Medulla oblongata (tissue), 1 donor: ENCODE results near the gene HMGXB3.

ENCODE experiments used
- DNase-seq: peaks from one replicate; pipeline ENCODE4 v3.0.0-alpha.2; 2015; ENCODE audit errors: extremely low spot score

The HMGXB3 gene

GRCh38 chr5:150000256-150000989 lies at the start of gene HMGXB3, which contains the start of gene TIGD6:
TSS of gene HMGXB3 (plus strand) at chr5:150000739. CDS start at chr5:150004853, 4,114 bp downstream.
TSS of gene TIGD6 (minus strand) at chr5:150000654. CDS start at chr5:149996348, 4,306 bp downstream.
- peak; percentile 94 for DNase-seq

- DNase-seq, result no peak
Measured at GRCh38 chr5:149951138-149951749, 49.3 kb upstream of the HMGXB3 start.

- DNase-seq, result no peak
Measured at GRCh38 chr5:149953436-149954121, 47.0 kb upstream of the HMGXB3 start.

GRCh38 chr5:149954798-149955197 lies 45.7 kb upstream of the HMGXB3 start:
- DNase-seq, result no peak

- DNase-seq, result no peak
Measured at GRCh38 chr5:149956685-149957084, 43.9 kb upstream of the HMGXB3 start.

GRCh38 chr5:149957855-149958254 lies 42.7 kb upstream of the HMGXB3 start:
- DNase-seq, result no peak

GRCh38 chr5:149959406-149960236 lies 40.9 kb upstream of the HMGXB3 start:
- peak; percentile 67 for DNase-seq

- DNase-seq, result peak; percentile 99
Measured at GRCh38 chr5:149960272-149961185, 40.0 kb upstream of the HMGXB3 start, which contains the start of gene SLC26A2. TSS of gene SLC26A2 (plus strand) at chr5:149960758. CDS start at chr5:149977653, 16,895 bp downstream.

- DNase-seq, result peak; percentile 7
Measured at GRCh38 chr5:149961186-149961685, 39.3 kb upstream of the HMGXB3 start.

- peak; percentile 57 for DNase-seq
Measured at GRCh38 chr5:149961957-149962409, 38.6 kb upstream of the HMGXB3 start.

- no peak for DNase-seq
Measured at GRCh38 chr5:149962601-149963300, 37.8 kb upstream of the HMGXB3 start.

GRCh38 chr5:149963729-149964128 lies 36.8 kb upstream of the HMGXB3 start:
- DNase-seq, result no peak

GRCh38 chr5:149966946-149967345 lies 33.6 kb upstream of the HMGXB3 start:
- no peak for DNase-seq

GRCh38 chr5:149969181-149969930 lies 31.2 kb upstream of the HMGXB3 start:
- no peak for DNase-seq

- no peak for DNase-seq
Measured at GRCh38 chr5:149975409-149975808, 25.1 kb upstream of the HMGXB3 start.

GRCh38 chr5:149979896-149980295 lies 20.6 kb upstream of the HMGXB3 start:
- no peak for DNase-seq

- no peak for DNase-seq
Measured at GRCh38 chr5:149981206-149981605, 19.3 kb upstream of the HMGXB3 start.

GRCh38 chr5:149982505-149982904 lies 18.0 kb upstream of the HMGXB3 start:
- DNase-seq, result no peak

- DNase-seq, result no peak
Measured at GRCh38 chr5:149988126-149988525, 12.4 kb upstream of the HMGXB3 start.
